ENCODE data around the gene TRABD2B. TPM values are rescaled to one million over a fixed set of nuclear protein-coding genes. Genes with fewer than 3 reads are reported as not detected.
"Not testable (repeated sequence)": the region's sequence is repeated elsewhere in the genome, so short reads cannot be mapped to it uniquely, and the experiment has no call there.

Gene TRABD2B
- total RNA-seq, 1 donor: not detected

- DNase-seq (ENCODE audit: low read depth in 2 of 3, low spot score in 2 of 3): no peak
Observed at GRCh38 chr1:47970882-47971281, 26.3 kb downstream of the TRABD2B start.

GRCh38 chr1:47969478-47969877, 27.7 kb downstream of the TRABD2B start:
- DNase-seq (ENCODE audit: low read depth in 2 of 3, low spot score in 2 of 3): no peak

GRCh38 chr1:47968556-47968888, 28.7 kb downstream of the TRABD2B start:
- DNase-seq (ENCODE audit: low read depth in 2 of 3, low spot score in 2 of 3): no peak

GRCh38 chr1:47967864-47968555, 29.2 kb downstream of the TRABD2B start:
- no peak for DNase-seq (ENCODE audit: low read depth in 2 of 3, low spot score in 2 of 3)

- DNase-seq (ENCODE audit: low read depth in 2 of 3, low spot score in 2 of 3): no peak
Observed at GRCh38 chr1:47965816-47966215, 31.4 kb downstream of the TRABD2B start.

GRCh38 chr1:47964636-47965035, 32.5 kb downstream of the TRABD2B start:
- DNase-seq (ENCODE audit: low read depth in 2 of 3, low spot score in 2 of 3): no peak

GRCh38 chr1:47963568-47964358, 33.4 kb downstream of the TRABD2B start:
- no peak for DNase-seq (ENCODE audit: low read depth in 2 of 3, low spot score in 2 of 3)

- no peak for DNase-seq (ENCODE audit: low read depth in 2 of 3, low spot score in 2 of 3)
Observed at GRCh38 chr1:47962750-47963492, 34.3 kb downstream of the TRABD2B start.

GRCh38 chr1:47961835-47962234, 35.4 kb downstream of the TRABD2B start:
- DNase-seq (ENCODE audit: low read depth in 2 of 3, low spot score in 2 of 3): not testable (repeated sequence)

GRCh38 chr1:47956491-47956890, 40.7 kb downstream of the TRABD2B start:
- DNase-seq (ENCODE audit: low read depth in 2 of 3, low spot score in 2 of 3): not testable (repeated sequence)

GRCh38 chr1:47953661-47954060, 43.5 kb downstream of the TRABD2B start:
- DNase-seq (ENCODE audit: low read depth in 2 of 3, low spot score in 2 of 3): no peak

GRCh38 chr1:47951545-47952235, 45.5 kb downstream of the TRABD2B start:
- DNase-seq (ENCODE audit: low read depth in 2 of 3, low spot score in 2 of 3): no peak

- DNase-seq (ENCODE audit: low read depth in 2 of 3, low spot score in 2 of 3): no peak
Observed at GRCh38 chr1:47951026-47951425, 46.2 kb downstream of the TRABD2B start.

- no peak for DNase-seq (ENCODE audit: low read depth in 2 of 3, low spot score in 2 of 3)
Observed at GRCh38 chr1:47950471-47950870, 46.7 kb downstream of the TRABD2B start.

- no peak for DNase-seq (ENCODE audit: low read depth in 2 of 3, low spot score in 2 of 3)
Observed at GRCh38 chr1:47948126-47948525, 49.1 kb downstream of the TRABD2B start.

GRCh38 chr1:47947531-47947930, 49.7 kb downstream of the TRABD2B start:
- no peak for DNase-seq (ENCODE audit: low read depth in 2 of 3, low spot score in 2 of 3)

GRCh38 chr1:47944561-47944960, 52.6 kb downstream of the TRABD2B start:
- no peak for DNase-seq (ENCODE audit: low read depth in 2 of 3, low spot score in 2 of 3)

GRCh38 chr1:47942240-47942629, 55.0 kb downstream of the TRABD2B start:
- no peak for DNase-seq (ENCODE audit: low read depth in 2 of 3, low spot score in 2 of 3)

GRCh38 chr1:47941609-47942239, 55.5 kb downstream of the TRABD2B start:
- no peak for DNase-seq (ENCODE audit: low read depth in 2 of 3, low spot score in 2 of 3)

GRCh38 chr1:47940779-47941178, 56.4 kb downstream of the TRABD2B start:
- no peak for DNase-seq (ENCODE audit: low read depth in 2 of 3, low spot score in 2 of 3)

GRCh38 chr1:47940326-47940725, 56.9 kb downstream of the TRABD2B start:
- DNase-seq (ENCODE audit: low read depth in 2 of 3, low spot score in 2 of 3): peak in 1 of 3 donors; percentile 30

Measured in hematopoietic multipotent progenitor cell (in vitro differentiated cells).